ENCODE results near the gene OR1K1.

- no peak for TF ChIP-seq MYC (IDR thresholded peaks at IDR 0.05; ENCODE audit: borderline replicate concordance, low read length)
- TF ChIP-seq EP300 (IDR thresholded peaks at IDR 0.05) = no peak
- no peak for TF ChIP-seq CTCF (IDR thresholded peaks at IDR 0.05)
- no peak for TF ChIP-seq HDAC2 (IDR thresholded peaks at IDR 0.05)
- TF ChIP-seq SMC3 (IDR thresholded peaks at IDR 0.05) = no peak
- no peak for TF ChIP-seq REST (IDR thresholded peaks at IDR 0.05)
- TF ChIP-seq MAX (IDR thresholded peaks at IDR 0.05) = no peak
- no peak for TF ChIP-seq CHD4 (IDR thresholded peaks at IDR 0.05; ENCODE audit: borderline replicate concordance)
- no peak for TF ChIP-seq POLR2A (IDR thresholded peaks at IDR 0.05; ENCODE audit: low read length)
- TF ChIP-seq BCL3 (IDR thresholded peaks at IDR 0.05) = no peak
- TF ChIP-seq SREBF2 (IDR thresholded peaks at IDR 0.05) = no peak
- TF ChIP-seq FOSB (CRISPR knock-in tag; IDR thresholded peaks at IDR 0.05) = no peak
- TF ChIP-seq ZFP36 (IDR thresholded peaks at IDR 0.05; ENCODE audit: borderline replicate concordance, partially characterized antibody) = no peak
Observed at GRCh38 chr9:122779181-122779580, 20.7 kb upstream of the OR1K1 start.

Measured in A549 (cell line).